Urinary bladder (tissue), 4 donors: ENCODE results near the gene RFX7. TPM values are rescaled to one million over a fixed set of nuclear protein-coding genes. Genes with fewer than 3 reads are reported as not detected.

Source experiments
- DNase-seq: peaks from one replicate; pipeline ENCODE4 v3.0.0-alpha.2; 2015; ENCODE audit errors: extremely low spot score
- H3K27ac ChIP-seq: one replicate; pipeline ENCODE4 v1.5.1; 2013; ENCODE audit warnings: low read depth, mild to moderate bottlenecking, moderate library complexity
- H3K36me3 ChIP-seq: one replicate; pipeline ENCODE4 v1.6.1; 2013; ENCODE audit warnings: mild to moderate bottlenecking, moderate library complexity; ENCODE audit not compliant: insufficient read depth
- H3K4me1 ChIP-seq: one replicate; pipeline ENCODE4 v1.6.1; 2013; ENCODE audit warnings: mild to moderate bottlenecking, moderate library complexity; ENCODE audit not compliant: insufficient read depth
- H3K4me3 ChIP-seq: one replicate; pipeline ENCODE4 v1.5.1; 2013; ENCODE audit warnings: low read depth, low read length
- WGBS: extraction: QIAGEN DNeasy Blood & Tissue Kit; methylation state at CpG from one replicate; pipeline ENCODE4 v1.1.7; 2013; 5-methylcytosine and 5-hydroxymethylcytosine counted together
- polyA plus RNA-seq: library from polyadenylated mRNA; stranded (reverse); fragments of 200-250 nt; gene quantifications from one replicate; pipeline ENCODE4 v1.2.3, GENCODE V29; 2013
- total RNA-seq: library from RNA; depleted of rRNA; stranded (reverse); fragments of >200 nt; gene quantifications from one replicate; pipeline ENCODE4 v1.2.3, GENCODE V29; 2014
- donor health status: healthy with polysubstance abuse.
- donor health status: healthy.

Gene RFX7
- total and polyA plus RNA-seq, 2 donors = 4.5 to 16.0 TPM

DNA sequence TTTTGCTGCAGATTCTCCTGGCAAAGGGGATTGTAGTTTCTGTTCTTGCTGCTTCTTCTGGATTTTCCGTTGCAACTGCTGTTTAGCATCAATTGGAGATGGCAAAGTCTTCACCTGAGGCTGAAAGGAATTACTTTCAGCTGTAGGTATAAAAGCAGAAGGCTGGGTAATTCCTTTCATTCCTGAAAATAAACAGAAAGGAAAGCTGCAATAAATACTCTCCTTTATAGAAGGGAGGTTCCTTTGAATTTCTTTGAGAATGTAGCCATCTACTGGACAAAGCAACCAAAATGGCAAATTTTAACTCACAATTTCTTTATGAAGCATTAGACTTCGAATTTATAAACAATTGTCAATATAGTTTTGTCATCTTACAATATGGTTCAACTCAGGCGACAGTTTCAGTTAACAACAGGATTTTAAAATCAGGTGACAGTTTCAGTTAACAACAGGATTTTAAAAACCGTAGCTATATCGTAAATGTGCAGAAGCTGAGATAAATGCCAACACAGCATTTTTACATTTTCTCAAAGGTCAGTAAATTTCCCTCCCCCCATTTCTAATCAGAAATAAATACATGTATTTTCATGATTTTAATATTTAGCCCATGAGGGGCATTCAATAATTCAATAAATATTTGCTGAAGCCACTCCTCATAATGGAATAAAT lies 145.3 kb downstream of the RFX7 start:
- Histone ChIP-seq H3K4me1 (no peaks in the 10 kb centered on the region), H3K36me3 (peaks cover 12% of the 10 kb centered on the region), H3K27ac (no peak overlapping the region), H3K4me3 (no peak overlapping the region)
- 58% methylated on average over 5 of the region's 5 CpGs for WGBS
- no peak for DNase-seq

- no peak for DNase-seq
- Histone ChIP-seq H3K4me1 (no peaks in the 10 kb centered on the region), H3K4me3 (no peak overlapping the region), H3K27ac (no peak overlapping the region), H3K36me3 (peaks cover 9% of the 10 kb centered on the region)
- WGBS = 53% methylated on average over 1 of the region's 1 CpG
Measured at GRCh38 chr15:56095406-56095805, 148.3 kb downstream of the RFX7 start.

- peaks cover 9% of the 10 kb centered on the region for H3K36me3 ChIP-seq
- H3K4me1 ChIP-seq = no peaks in the 10 kb centered on the region
- H3K27ac ChIP-seq = no peak overlapping the region
- DNase-seq = no peak
- no peak overlapping the region for H3K4me3 ChIP-seq
- 95% methylated on average over 5 of the region's 5 CpGs for WGBS
Measured at GRCh38 chr15:56094171-56094570, 149.5 kb downstream of the RFX7 start.

- Histone ChIP-seq H3K27ac (no peak overlapping the region), H3K36me3 (no peaks in the 10 kb centered on the region), H3K4me3 (no peak overlapping the region), H3K4me1 (no peaks in the 10 kb centered on the region)
- no peak for DNase-seq
Measured at GRCh38 chr15:56088389-56088788, 155.3 kb downstream of the RFX7 start.

DNA sequence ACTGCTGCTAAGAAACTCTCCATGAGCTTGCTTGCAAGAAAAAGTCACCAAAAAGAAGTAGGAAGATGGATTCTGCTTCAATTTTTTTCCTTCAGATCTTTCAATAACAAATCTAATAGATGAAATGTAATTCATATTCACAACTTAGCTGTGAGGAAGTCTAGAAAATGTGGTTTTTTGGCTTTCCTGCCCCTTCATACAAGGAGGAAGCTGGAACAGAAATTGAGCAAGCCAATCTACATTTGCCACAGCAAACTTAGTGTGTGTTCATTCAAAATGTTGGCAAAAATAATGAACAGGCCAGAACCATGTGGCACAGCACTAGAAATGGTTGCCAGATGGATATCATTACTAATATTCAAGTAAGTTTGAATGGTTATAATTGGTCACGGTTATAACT lies 157.1 kb downstream of the RFX7 start:
- no peaks in the 10 kb centered on the region for H3K4me1 ChIP-seq
- 96% methylated on average over 1 of the region's 1 CpG for WGBS
- no peak overlapping the region for H3K27ac ChIP-seq
- H3K4me3 ChIP-seq = no peak overlapping the region
- H3K36me3 ChIP-seq = no peaks in the 10 kb centered on the region
- no peak for DNase-seq

GRCh38 chr15:56082263-56082761 lies 161.4 kb downstream of the RFX7 start:
- H3K36me3 ChIP-seq = no peaks in the 10 kb centered on the region
- H3K27ac ChIP-seq = no peak overlapping the region
- DNase-seq = no peak
- 78% methylated on average over 3 of the region's 3 CpGs for WGBS
- no peak overlapping the region for H3K4me3 ChIP-seq
- no peaks in the 10 kb centered on the region for H3K4me1 ChIP-seq

- Histone ChIP-seq H3K4me1 (no peaks in the 10 kb centered on the region), H3K27ac (no peak overlapping the region), H3K36me3 (no peaks in the 10 kb centered on the region), H3K4me3 (no peak overlapping the region)
- DNase-seq = no peak
- 61% methylated on average over 5 of the region's 5 CpGs for WGBS
Measured at GRCh38 chr15:56077081-56077480, 166.6 kb downstream of the RFX7 start.

GRCh38 chr15:56076640-56077039 lies 167.0 kb downstream of the RFX7 start:
- H3K4me1 ChIP-seq = no peaks in the 10 kb centered on the region
- no peaks in the 10 kb centered on the region for H3K36me3 ChIP-seq

DNA sequence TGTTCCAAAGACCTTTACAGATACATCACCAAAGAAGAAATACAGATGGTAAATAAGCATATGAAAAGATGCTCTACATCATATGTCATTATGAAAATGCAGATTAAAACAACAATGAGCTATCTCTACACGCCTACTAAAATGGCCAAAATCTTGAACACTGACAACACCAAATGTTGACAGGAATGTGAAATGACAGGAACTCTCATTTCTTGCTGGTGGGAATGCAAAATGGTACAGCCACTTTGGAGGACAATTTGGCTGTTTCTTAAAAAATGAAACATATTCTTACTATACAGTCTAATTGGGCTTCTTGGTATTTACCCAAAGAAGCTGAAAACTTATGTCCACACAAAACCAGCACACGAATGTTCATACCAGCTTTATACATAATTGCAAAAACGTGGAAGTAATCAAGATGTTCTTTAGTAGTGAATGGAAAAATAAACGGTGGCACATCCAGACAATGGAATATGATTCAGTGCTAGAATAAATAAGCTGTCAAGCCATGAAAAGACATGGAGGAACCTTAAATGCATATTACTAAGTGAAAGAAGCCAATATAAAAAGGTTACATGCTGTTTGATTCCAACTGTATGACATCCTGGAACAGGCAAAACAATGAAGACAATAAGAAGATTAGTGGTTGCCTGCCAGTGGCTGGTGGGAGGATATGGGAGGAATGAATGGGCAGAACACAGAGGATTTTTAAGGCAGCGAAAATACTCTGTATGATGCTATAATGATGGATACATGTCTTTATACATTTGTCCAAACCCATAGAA lies 169.0 kb downstream of the RFX7 start:
- no peak for DNase-seq
- Histone ChIP-seq H3K36me3 (peaks cover 2% of the 10 kb centered on the region), H3K4me3 (no peak overlapping the region), H3K4me1 (no peaks in the 10 kb centered on the region), H3K27ac (no peak overlapping the region)
- 58% methylated on average over 5 of the region's 5 CpGs for WGBS

More at GRCh38 chr15:56076640-56077039, 167.0 kb downstream of the RFX7 start:
- DNase-seq = no peak
- H3K4me3 ChIP-seq = no peak overlapping the region
- 47% methylated on average over 2 of the region's 2 CpGs for WGBS
- no peak overlapping the region for H3K27ac ChIP-seq

GRCh38 chr15:56064152-56064551 lies 179.5 kb downstream of the RFX7 start:
- no peaks in the 10 kb centered on the region for H3K4me1 ChIP-seq
- WGBS = 83% methylated on average over 3 of the region's 3 CpGs
- no peak overlapping the region for H3K27ac ChIP-seq
- no peaks in the 10 kb centered on the region for H3K36me3 ChIP-seq
- DNase-seq = no peak
- no peak overlapping the region for H3K4me3 ChIP-seq

DNA sequence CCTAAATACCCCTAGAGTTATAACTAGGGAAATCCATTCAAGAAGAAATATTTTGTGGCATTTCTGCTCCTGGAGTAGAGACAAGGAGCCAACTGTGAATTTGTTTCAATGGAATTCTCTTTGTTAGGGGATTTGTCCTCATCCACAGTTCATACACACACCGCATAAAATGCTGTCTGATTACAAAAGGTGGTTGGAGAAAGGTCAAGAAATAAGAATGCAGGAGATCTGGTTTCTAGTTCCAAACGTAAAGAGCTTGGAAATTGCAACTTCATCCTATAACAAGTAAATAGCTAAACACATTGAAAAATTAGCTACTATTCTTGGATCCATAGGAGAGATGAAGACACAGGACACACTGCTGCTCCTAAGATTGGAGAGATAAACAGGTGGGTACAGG lies 184.0 kb downstream of the RFX7 start:
- DNase-seq = no peak
- H3K27ac ChIP-seq = no peak overlapping the region
- H3K4me3 ChIP-seq = no peak overlapping the region
- H3K36me3 ChIP-seq = no peaks in the 10 kb centered on the region
- no peaks in the 10 kb centered on the region for H3K4me1 ChIP-seq
- 75% methylated on average over 2 of the region's 2 CpGs for WGBS

- H3K4me3 ChIP-seq = no peak overlapping the region
- no peak overlapping the region for H3K27ac ChIP-seq
- H3K36me3 ChIP-seq = no peaks in the 10 kb centered on the region
- H3K4me1 ChIP-seq = no peaks in the 10 kb centered on the region
- WGBS = 86% methylated on average over 2 of the region's 2 CpGs
- no peak for DNase-seq
Measured at GRCh38 chr15:56058986-56059385, 184.7 kb downstream of the RFX7 start.

GRCh38 chr15:56056626-56057025 lies 187.1 kb downstream of the RFX7 start:
- H3K4me3 ChIP-seq = no peak overlapping the region
- no peak overlapping the region for H3K27ac ChIP-seq
- H3K4me1 ChIP-seq = no peaks in the 10 kb centered on the region
- DNase-seq = no peak
- 73% methylated on average over 7 of the region's 7 CpGs for WGBS
- no peaks in the 10 kb centered on the region for H3K36me3 ChIP-seq

- H3K4me1 ChIP-seq = no peaks in the 10 kb centered on the region
- H3K4me3 ChIP-seq = no peak overlapping the region
- no peak overlapping the region for H3K27ac ChIP-seq
- H3K36me3 ChIP-seq = no peaks in the 10 kb centered on the region
- DNase-seq = no peak
Measured at GRCh38 chr15:56053046-56053400, 190.7 kb downstream of the RFX7 start.
